CD8-positive, alpha-beta memory T cell (primary cell): ENCODE results near the gene FBN1. TPM values are rescaled to one million over a fixed set of nuclear protein-coding genes. Genes with fewer than 3 reads are reported as not detected.

Experiments
- CTCF ChIA-PET: fragments of 350-600 bp; sonication (Branson Sonifier 250); formaldehyde crosslinking; loops from one replicate; lab custom pipeline; 2021; ENCODE audit warnings: antibody characterized with exemption; lab: Charles Lee
- POLR2A ChIA-PET: fragments of 350-600 bp; sonication (Branson Sonifier 250); formaldehyde crosslinking; loops from one replicate; lab custom pipeline; 2021; ENCODE audit warnings: antibody characterized with exemption; lab: Charles Lee
- DNase-seq, 5 donors: peaks; one replicate each; pipeline versions ENCODE4 v3.0.0 to v3.0.0-alpha.2; 2020 to 2022; ENCODE audit warnings: mixed read lengths in 1 of 5
- H3K27ac ChIP-seq: one replicate; pipeline ENCODE4 v1.7.0; 2013; ENCODE audit warnings: low read depth, mild to moderate bottlenecking, low read length, moderate library complexity
- H3K27me3 ChIP-seq: 2 replicates; pipeline ENCODE4 v1.7.0; 2013; ENCODE audit warnings: low read length, mild to moderate bottlenecking; ENCODE audit not compliant: insufficient read depth, poor library complexity, severe bottlenecking
- H3K36me3 ChIP-seq: 2 replicates; pipeline ENCODE4 v1.7.0; 2013; ENCODE audit warnings: mild to moderate bottlenecking, low read length, moderate library complexity; ENCODE audit not compliant: insufficient read depth
- H3K4me1 ChIP-seq: 2 replicates; pipeline ENCODE4 v1.7.0; 2013; ENCODE audit warnings: mild to moderate bottlenecking, low read length, moderate library complexity; ENCODE audit not compliant: insufficient read depth
- H3K4me3 ChIP-seq: 2 replicates; pipeline ENCODE4 v1.7.0; 2013; ENCODE audit warnings: mild to moderate bottlenecking, low read length
- H3K9me3 ChIP-seq: 2 replicates; pipeline ENCODE4 v1.7.0; 2013; ENCODE audit warnings: mild to moderate bottlenecking, low read length
- H3K27ac Mint-ChIP-seq, 8 donors: one replicate each; pipeline ENCODE4 v1.8.0; 2020 to 2021; ENCODE audit warnings: mixed read lengths in 8 of 8, mild to moderate bottlenecking in 6 of 8, inconsistent platforms in 3 of 8, moderate library complexity in 3 of 8
- H3K27me3 Mint-ChIP-seq, 2 donors: one replicate each; pipeline ENCODE4 v1.8.0; 2020 to 2021; ENCODE audit warnings: mixed read lengths in 2 of 2, mild to moderate bottlenecking in 1 of 2, moderate library complexity in 1 of 2
- H3K36me3 Mint-ChIP-seq, 3 donors: one replicate each; pipeline ENCODE4 v1.8.0; 2020 to 2021; ENCODE audit warnings: mixed read lengths in 3 of 3, inconsistent platforms in 1 of 3, mild to moderate bottlenecking in 1 of 3
- H3K4me1 Mint-ChIP-seq, 3 donors: one replicate each; pipeline ENCODE4 v1.8.0; 2020 to 2021; ENCODE audit warnings: mixed read lengths in 3 of 3, inconsistent platforms in 1 of 3, mild to moderate bottlenecking in 1 of 3
- H3K4me3 Mint-ChIP-seq, 7 donors: one replicate each; pipeline ENCODE4 v1.8.0; 2020 to 2021; ENCODE audit warnings: mixed read lengths in 7 of 7, mild to moderate bottlenecking in 6 of 7, moderate library complexity in 4 of 7, inconsistent platforms in 2 of 7
- H3K9me3 Mint-ChIP-seq, 5 donors: one replicate each; pipeline ENCODE4 v1.8.0; 2020 to 2022; ENCODE audit warnings: mixed read lengths in 5 of 5, mild to moderate bottlenecking in 3 of 5, moderate library complexity in 2 of 5, inconsistent platforms in 1 of 5
- polyA plus RNA-seq: library from polyadenylated mRNA; unstranded; fragments of 300-500 nt; fragmentation: Illumina TruSeq; gene quantifications from one replicate; pipeline ENCODE4 v1.2.3, GENCODE V29; 2021
- total RNA-seq, 2 experiments: library from RNA; stranded (reverse); gene quantifications; one replicate each; pipeline ENCODE4 v1.2.3, GENCODE V29; 2021

Gene FBN1
- total and polyA plus RNA-seq, 3 experiments from 2014 or later, result 0.13 to 0.46 (median 0.21) TPM

- DNase-seq, result no peak
- peaks cover 6 to 7% of the 10 kb centered on the region in 2 donors for H3K27me3 Mint-ChIP-seq
- peaks cover 0 to 4% (median 0%) of the 10 kb centered on the region in 5 donors for H3K9me3 Mint-ChIP-seq
- Histone ChIP-seq H3K27me3 (no peaks in the 10 kb centered on the region), H3K9me3 (no peaks in the 10 kb centered on the region), H3K36me3 (no peaks in the 10 kb centered on the region), H3K4me3 (no peak overlapping the region), H3K4me1 (no peaks in the 10 kb centered on the region), H3K27ac (no peak overlapping the region)
- no peaks in the 10 kb centered on the region for H3K4me1 Mint-ChIP-seq
- no peak overlapping the region for H3K4me3 Mint-ChIP-seq
- CTCF ChIA-PET, result no interaction called here
- no peaks in the 10 kb centered on the region for H3K36me3 Mint-ChIP-seq
- POLR2A ChIA-PET, result no interaction called here
- no peak overlapping the region for H3K27ac Mint-ChIP-seq
Observed at GRCh38 chr15:48664436-48664835, 18.9 kb upstream of the FBN1 start.

- no peak for DNase-seq
- CTCF ChIA-PET, result no interaction called here
- no peaks in the 10 kb centered on the region for H3K36me3 Mint-ChIP-seq
- no peak overlapping the region for H3K4me3 ChIP-seq
- POLR2A ChIA-PET, result no interaction called here
- H3K9me3 Mint-ChIP-seq, result peaks cover 0 to 4% (median 0%) of the 10 kb centered on the region in 5 donors
- no peak overlapping the region for H3K27ac Mint-ChIP-seq
- H3K4me3 Mint-ChIP-seq, result no peak overlapping the region
- no peaks in the 10 kb centered on the region for H3K4me1 Mint-ChIP-seq
- H3K36me3 ChIP-seq, result no peaks in the 10 kb centered on the region
- no peaks in the 10 kb centered on the region for H3K4me1 ChIP-seq
- no peaks in the 10 kb centered on the region for H3K27me3 ChIP-seq
- no peak overlapping the region for H3K27ac ChIP-seq
- H3K27me3 Mint-ChIP-seq, result peaks cover 4 to 17% of the 10 kb centered on the region in 2 donors
- no peaks in the 10 kb centered on the region for H3K9me3 ChIP-seq
Observed at GRCh38 chr15:48657950-48658591, 12.6 kb upstream of the FBN1 start.

GRCh38 chr15:48654801-48655200, 9.3 kb upstream of the FBN1 start:
- Mint-ChIP-seq H3K27me3 (peaks cover 3 to 15% of the 10 kb centered on the region in 2 donors), H3K4me1 (no peaks in the 10 kb centered on the region), H3K27ac (no peak overlapping the region), H3K36me3 (no peaks in the 10 kb centered on the region), H3K9me3 (peaks cover 0 to under 1% (median 0%) of the 10 kb centered on the region in 5 donors), H3K4me3 (no peak overlapping the region)
- Histone ChIP-seq H3K27ac (no peak overlapping the region), H3K4me3 (no peak overlapping the region), H3K9me3 (no peaks in the 10 kb centered on the region), H3K27me3 (no peaks in the 10 kb centered on the region), H3K36me3 (no peaks in the 10 kb centered on the region), H3K4me1 (no peaks in the 10 kb centered on the region)
- no peak for DNase-seq
- ChIA-PET POLR2A (no interaction called here), CTCF (no interaction called here)

- ChIA-PET POLR2A (no interaction called here), CTCF (no interaction called here)
- H3K4me1 ChIP-seq, result no peaks in the 10 kb centered on the region
- H3K4me3 ChIP-seq, result no peak overlapping the region
- no peak overlapping the region for H3K27ac ChIP-seq
- no peaks in the 10 kb centered on the region for H3K27me3 ChIP-seq
- H3K36me3 ChIP-seq, result no peaks in the 10 kb centered on the region
- Mint-ChIP-seq H3K4me3 (no peak overlapping the region), H3K4me1 (no peaks in the 10 kb centered on the region), H3K9me3 (no peaks in the 10 kb centered on the region), H3K36me3 (no peaks in the 10 kb centered on the region), H3K27me3 (peaks cover 3 to 10% of the 10 kb centered on the region in 2 donors), H3K27ac (no peak overlapping the region)
- no peaks in the 10 kb centered on the region for H3K9me3 ChIP-seq
- no peak for DNase-seq
Observed at GRCh38 chr15:48653913-48654670, 8.6 kb upstream of the FBN1 start.

GRCh38 chr15:48653216-48653615, 7.7 kb upstream of the FBN1 start:
- Mint-ChIP-seq H3K4me3 (no peak overlapping the region), H3K4me1 (no peaks in the 10 kb centered on the region), H3K9me3 (no peaks in the 10 kb centered on the region), H3K27me3 (peaks cover 1 to 10% of the 10 kb centered on the region in 2 donors), H3K27ac (peak overlapping the region in 1 of 8 donors; percentile 37), H3K36me3 (no peaks in the 10 kb centered on the region)
- Histone ChIP-seq H3K36me3 (no peaks in the 10 kb centered on the region), H3K4me3 (no peak overlapping the region), H3K4me1 (no peaks in the 10 kb centered on the region), H3K27ac (no peak overlapping the region), H3K27me3 (no peaks in the 10 kb centered on the region), H3K9me3 (no peaks in the 10 kb centered on the region)
- DNase-seq, result no peak
- CTCF ChIA-PET, result no interaction called here
- POLR2A ChIA-PET, result no interaction called here

GRCh38 chr15:48652510-48653076, 7.1 kb upstream of the FBN1 start:
- H3K4me1 Mint-ChIP-seq, result no peaks in the 10 kb centered on the region
- H3K27me3 ChIP-seq, result no peaks in the 10 kb centered on the region
- no peaks in the 10 kb centered on the region for H3K4me1 ChIP-seq
- H3K27ac ChIP-seq, result no peak overlapping the region
- no peak for DNase-seq
- H3K36me3 ChIP-seq, result no peaks in the 10 kb centered on the region
- no peaks in the 10 kb centered on the region for H3K9me3 ChIP-seq
- CTCF ChIA-PET, result no interaction called here
- no peak overlapping the region for H3K4me3 ChIP-seq
- H3K4me3 Mint-ChIP-seq, result no peak overlapping the region
- no peak overlapping the region for H3K27ac Mint-ChIP-seq
- no peaks in the 10 kb centered on the region for H3K36me3 Mint-ChIP-seq
- peaks cover 1 to 7% of the 10 kb centered on the region in 2 donors for H3K27me3 Mint-ChIP-seq
- POLR2A ChIA-PET, result no interaction called here
- H3K9me3 Mint-ChIP-seq, result no peaks in the 10 kb centered on the region

GRCh38 chr15:48650931-48651330, 5.4 kb upstream of the FBN1 start:
- Mint-ChIP-seq H3K9me3 (no peaks in the 10 kb centered on the region), H3K36me3 (peaks cover 0 to 3% (median 0%) of the 10 kb centered on the region in 3 donors), H3K27ac (no peak overlapping the region), H3K27me3 (peaks cover 1 to 13% of the 10 kb centered on the region in 2 donors), H3K4me1 (no peaks in the 10 kb centered on the region), H3K4me3 (no peak overlapping the region)
- Histone ChIP-seq H3K36me3 (no peaks in the 10 kb centered on the region), H3K4me3 (no peak overlapping the region), H3K9me3 (no peaks in the 10 kb centered on the region), H3K27me3 (no peaks in the 10 kb centered on the region), H3K4me1 (no peaks in the 10 kb centered on the region), H3K27ac (no peak overlapping the region)
- POLR2A ChIA-PET, result no interaction called here
- CTCF ChIA-PET, result no interaction called here
- no peak for DNase-seq

- Mint-ChIP-seq H3K27me3 (peaks cover 3 to 25% of the 10 kb centered on the region in 2 donors), H3K4me3 (no peak overlapping the region)
- CTCF ChIA-PET, result no interaction called here
Observed at GRCh38 chr15:48647962-48648361, 2.5 kb upstream of the FBN1 start.

More at GRCh38 chr15:48647962-48648361, 2.5 kb upstream of the FBN1 start:
- no peak overlapping the region for H3K27ac Mint-ChIP-seq
- Histone ChIP-seq H3K36me3 (no peaks in the 10 kb centered on the region), H3K27me3 (peaks cover 3% of the 10 kb centered on the region), H3K27ac (no peak overlapping the region), H3K4me3 (no peak overlapping the region), H3K9me3 (no peaks in the 10 kb centered on the region), H3K4me1 (no peaks in the 10 kb centered on the region)
- peaks cover 0 to 6% (median 2%) of the 10 kb centered on the region in 3 donors for H3K4me1 Mint-ChIP-seq
- H3K36me3 Mint-ChIP-seq, result peaks cover 0 to 3% (median 0%) of the 10 kb centered on the region in 3 donors
- POLR2A ChIA-PET, result no interaction called here
- DNase-seq, result no peak
- H3K9me3 Mint-ChIP-seq, result no peaks in the 10 kb centered on the region
